VCaP (cell line): Measurements from ENCODE around the gene RPL22.

Source experiments
- H3K27ac ChIP-seq: fragments of 450-650 bp; 2 replicates; pipeline ENCODE4 v1.5.1; 2017
- TF ChIP-seq, protein P1 (sequence below): fragments of 450-650 bp; conservative IDR thresholded peaks from 2 replicates; pipeline ENCODE4 v1.5.1; 2017; ENCODE audit warnings: mild to moderate bottlenecking, moderate library complexity

The RPL22 gene

DNA sequence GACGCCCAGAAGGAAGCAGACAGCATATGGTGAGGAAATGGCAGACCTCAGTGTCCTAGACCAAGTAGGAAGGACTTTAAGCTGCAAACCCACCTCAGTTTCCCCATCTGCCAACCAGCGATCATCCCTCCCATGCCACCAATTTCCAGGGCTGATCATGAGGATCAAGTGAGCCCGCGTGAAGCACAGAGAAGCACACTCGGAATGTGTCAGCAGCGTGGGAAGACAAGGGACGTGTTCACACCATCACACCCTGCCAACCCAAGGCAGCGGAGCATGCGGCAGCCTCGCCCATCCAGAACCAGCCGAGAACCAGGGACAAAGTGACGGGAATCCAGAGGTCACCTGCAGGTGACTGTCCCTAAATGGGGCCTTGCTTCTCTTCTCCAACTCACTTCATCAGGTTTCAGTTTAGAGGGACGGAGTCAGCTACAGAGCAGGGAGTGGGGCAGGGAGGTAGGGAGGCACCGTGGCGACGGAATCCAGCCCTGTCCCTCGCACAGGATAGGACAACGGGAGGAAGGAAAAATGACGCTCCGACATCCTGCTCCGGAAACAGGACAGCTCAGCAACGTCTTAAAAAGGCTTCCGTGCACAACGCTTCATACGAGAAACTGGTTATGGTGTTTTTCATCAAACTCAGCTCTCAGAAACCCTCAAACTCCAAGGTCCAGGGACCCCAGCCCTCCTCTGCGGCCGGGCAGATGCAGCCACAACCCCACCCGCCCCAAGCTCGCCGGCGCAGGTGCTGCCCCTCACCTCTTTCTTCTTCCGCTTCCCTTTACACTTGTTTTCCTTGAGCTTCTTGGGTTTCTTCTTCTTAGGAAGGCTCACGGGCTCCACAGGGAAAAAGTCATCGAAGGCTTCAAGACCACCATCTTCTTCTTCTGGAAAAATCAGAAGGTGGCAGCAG is 31.7 kb downstream of the RPL22 start:
- TF ChIP-seq, protein P1, sequence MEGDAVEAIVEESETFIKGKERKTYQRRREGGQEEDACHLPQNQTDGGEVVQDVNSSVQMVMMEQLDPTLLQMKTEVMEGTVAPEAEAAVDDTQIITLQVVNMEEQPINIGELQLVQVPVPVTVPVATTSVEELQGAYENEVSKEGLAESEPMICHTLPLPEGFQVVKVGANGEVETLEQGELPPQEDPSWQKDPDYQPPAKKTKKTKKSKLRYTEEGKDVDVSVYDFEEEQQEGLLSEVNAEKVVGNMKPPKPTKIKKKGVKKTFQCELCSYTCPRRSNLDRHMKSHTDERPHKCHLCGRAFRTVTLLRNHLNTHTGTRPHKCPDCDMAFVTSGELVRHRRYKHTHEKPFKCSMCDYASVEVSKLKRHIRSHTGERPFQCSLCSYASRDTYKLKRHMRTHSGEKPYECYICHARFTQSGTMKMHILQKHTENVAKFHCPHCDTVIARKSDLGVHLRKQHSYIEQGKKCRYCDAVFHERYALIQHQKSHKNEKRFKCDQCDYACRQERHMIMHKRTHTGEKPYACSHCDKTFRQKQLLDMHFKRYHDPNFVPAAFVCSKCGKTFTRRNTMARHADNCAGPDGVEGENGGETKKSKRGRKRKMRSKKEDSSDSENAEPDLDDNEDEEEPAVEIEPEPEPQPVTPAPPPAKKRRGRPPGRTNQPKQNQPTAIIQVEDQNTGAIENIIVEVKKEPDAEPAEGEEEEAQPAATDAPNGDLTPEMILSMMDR, result no peak

DNA sequence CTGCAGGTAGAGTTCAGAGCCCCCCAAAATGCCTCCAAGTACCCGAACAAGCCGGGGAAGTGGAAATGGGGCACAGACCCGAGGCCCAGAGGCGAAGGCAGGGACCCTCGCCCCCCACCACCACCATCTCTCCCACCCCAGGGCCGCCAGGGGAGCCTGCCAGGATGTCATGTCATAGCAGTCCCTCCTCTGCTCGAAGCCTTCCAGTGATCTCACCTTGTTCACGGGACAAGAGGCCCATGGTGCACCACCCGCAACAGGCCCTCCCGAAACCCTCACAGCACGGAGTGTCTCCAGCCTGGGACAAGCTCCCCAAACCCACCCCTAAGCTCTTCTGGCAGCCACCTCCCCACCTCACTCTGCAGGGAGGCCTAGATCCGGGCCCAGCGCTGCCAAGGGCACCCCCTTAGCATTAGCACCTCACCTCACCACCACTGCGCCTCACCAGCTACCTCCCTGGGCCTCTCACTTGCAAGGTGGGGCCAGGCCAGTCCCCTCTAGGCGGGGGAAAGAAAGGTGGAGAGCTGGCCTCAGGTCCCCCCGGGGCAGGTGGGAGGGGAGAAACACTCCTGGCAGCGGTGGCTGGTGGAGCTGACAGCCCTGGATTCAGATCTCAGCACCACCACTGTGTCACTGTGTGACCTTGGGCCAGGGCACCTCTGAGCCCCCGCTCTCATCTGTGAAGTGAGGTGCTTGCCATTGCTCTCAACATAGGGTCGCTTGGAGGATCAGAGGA is 32.6 kb downstream of the RPL22 start:
- H3K27ac ChIP-seq, result no peak overlapping the region
- TF ChIP-seq, protein P1, result no peak

More for the DNA sequence above, 31.7 kb downstream of the RPL22 start:
- no peak overlapping the region for H3K27ac ChIP-seq

DNA sequence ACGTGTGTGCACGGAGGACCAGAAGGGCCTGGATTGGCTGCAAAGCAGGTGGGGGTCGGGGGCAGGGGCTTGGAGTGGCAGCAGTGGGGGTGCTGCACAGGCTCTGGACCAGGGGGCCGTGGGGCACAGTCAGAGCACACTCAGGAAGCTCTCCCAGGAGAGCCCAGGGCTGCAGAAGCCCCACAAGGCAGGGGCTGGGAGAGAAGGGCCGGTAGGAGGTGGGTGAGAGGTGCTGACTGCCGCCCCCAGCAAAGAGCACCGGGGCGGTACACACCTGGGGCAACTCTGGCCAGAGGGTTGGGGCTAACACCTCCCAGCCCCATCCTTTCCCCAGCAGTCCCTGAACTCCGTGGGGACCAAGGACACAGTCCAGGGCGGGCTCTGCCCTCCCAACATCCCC is 33.2 kb downstream of the RPL22 start:
- no peak overlapping the region for H3K27ac ChIP-seq
- TF ChIP-seq, protein P1, result no peak

DNA sequence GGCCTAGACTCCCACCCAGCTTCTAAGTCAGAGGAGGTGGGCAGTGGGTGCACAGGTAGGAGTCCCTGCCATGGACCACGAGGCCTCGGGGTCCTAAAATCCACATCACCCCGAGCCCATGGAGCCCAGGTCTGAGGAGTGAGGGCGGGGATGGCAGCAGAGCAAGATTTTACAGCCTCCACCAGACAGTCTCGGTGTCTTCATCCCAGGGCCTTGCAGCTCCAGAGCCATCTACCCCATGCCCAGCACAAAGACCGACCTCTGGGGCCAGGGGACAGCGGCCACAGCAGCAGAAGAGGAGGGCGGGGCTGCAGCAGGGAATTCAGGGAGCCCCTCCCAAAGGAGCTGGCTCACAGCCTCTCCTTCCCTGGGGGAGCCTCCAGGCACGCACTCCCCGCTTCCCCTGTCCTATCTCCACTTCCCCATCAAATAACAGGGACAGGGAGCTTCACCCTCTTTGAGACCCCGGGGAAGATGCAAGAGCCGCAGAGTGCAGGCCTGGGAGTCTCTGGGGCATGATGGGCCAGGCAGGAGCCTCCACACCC is 33.9 kb downstream of the RPL22 start:
- H3K27ac ChIP-seq, result no peak overlapping the region
- TF ChIP-seq, protein P1, result no peak

DNA sequence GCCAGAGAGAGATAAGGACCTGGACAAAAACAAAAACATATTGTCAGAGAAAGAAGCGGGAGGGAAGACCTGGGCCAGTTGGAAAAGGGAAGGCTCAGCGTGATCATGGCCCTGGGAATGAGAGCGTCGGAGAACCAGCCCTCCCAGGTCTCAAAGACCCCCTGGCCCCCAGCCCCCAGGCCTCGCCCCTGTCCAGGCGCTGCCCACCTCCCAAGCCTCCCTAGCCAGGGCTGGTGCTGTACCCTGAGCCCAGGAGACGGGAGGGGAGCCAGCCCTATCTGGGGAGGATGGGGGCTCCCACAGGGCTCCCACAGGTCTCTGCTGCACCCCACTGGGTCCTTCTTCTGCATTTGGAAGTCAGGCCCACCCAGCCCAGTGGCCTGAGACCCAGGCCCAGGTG is 34.4 kb downstream of the RPL22 start:
- TF ChIP-seq, protein P1, result no peak
- H3K27ac ChIP-seq, result no peak overlapping the region

DNA sequence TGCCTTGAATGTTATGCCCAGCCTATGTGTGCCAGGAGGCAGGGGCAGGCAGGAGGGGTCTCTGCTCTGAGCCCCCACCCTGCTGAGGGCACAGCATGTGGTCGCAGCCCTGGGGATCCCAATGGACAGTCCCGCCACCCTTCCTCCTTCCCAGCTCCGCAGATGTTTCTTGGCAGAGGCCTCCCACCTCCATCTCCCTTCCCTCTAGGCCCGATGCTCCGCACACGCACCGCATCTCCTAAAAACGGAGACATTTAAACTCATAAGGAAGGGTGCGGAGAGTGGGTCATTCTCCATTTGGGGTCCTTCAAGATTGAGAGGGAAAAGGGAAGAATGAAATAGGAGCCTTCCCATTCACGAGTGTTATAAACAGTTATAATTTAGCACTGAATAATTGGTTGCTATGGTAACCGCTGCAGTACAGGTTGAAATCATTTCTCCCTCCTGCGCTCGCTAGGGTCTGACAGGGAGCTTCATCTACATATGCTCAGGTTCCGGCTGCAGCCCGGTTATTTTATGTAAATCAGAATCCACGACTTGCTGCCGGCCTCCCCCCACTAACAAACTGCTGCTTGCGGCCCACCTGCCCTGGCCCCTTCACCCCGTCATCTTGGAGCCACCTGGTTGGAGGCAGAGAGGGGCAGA is 35.3 kb downstream of the RPL22 start:
- H3K27ac ChIP-seq, result no peak overlapping the region
- TF ChIP-seq, protein P1, result no peak
